Inflammatory macrophage treated with lipopolysaccharide for 4 hours (primary cell): ENCODE data around the gene PIGQ.

ENCODE experiments used
- DNase-seq: peaks from one replicate; pipeline ENCODE4 v3.0.0-alpha.2; 2020

The PIGQ gene

GRCh38 chr16:569445-570254 is at the start of gene PIGQ:
Gene PIGQ (plus strand): TSS chr16:569968. CDS start chr16:574075, 4,107 bp downstream.
- DNase-seq: peak; percentile 53

GRCh38 chr16:520847-521246 is 48.9 kb upstream of the PIGQ start:
- no peak for DNase-seq

- DNase-seq: no peak
Observed at GRCh38 chr16:521381-522210, 48.2 kb upstream of the PIGQ start.

GRCh38 chr16:522320-523096 is 47.3 kb upstream of the PIGQ start:
- DNase-seq: no peak

- DNase-seq: no peak
Observed at GRCh38 chr16:523097-523741, 46.5 kb upstream of the PIGQ start.

GRCh38 chr16:524274-525040 is 45.3 kb upstream of the PIGQ start:
- DNase-seq: no peak

GRCh38 chr16:525123-525519 is 44.6 kb upstream of the PIGQ start:
- DNase-seq: no peak

GRCh38 chr16:525520-526180 is 44.1 kb upstream of the PIGQ start:
- no peak for DNase-seq

- DNase-seq: no peak
Observed at GRCh38 chr16:526181-527014, 43.4 kb upstream of the PIGQ start.

- peak; percentile 86 for DNase-seq
Observed at GRCh38 chr16:527015-527903, 42.5 kb upstream of the PIGQ start, which contains the start of gene CAPN15. Gene CAPN15 (plus strand): TSS chr16:527712. CDS start chr16:546839, 19,127 bp downstream.

- peak; percentile 60 for DNase-seq
Observed at GRCh38 chr16:528111-529011, 41.4 kb upstream of the PIGQ start.

GRCh38 chr16:529012-529575 is 40.7 kb upstream of the PIGQ start:
- DNase-seq: peak; percentile 7

- no peak for DNase-seq
Observed at GRCh38 chr16:530111-530817, 39.5 kb upstream of the PIGQ start.

- no peak for DNase-seq
Observed at GRCh38 chr16:531494-532125, 38.2 kb upstream of the PIGQ start.

GRCh38 chr16:533391-534123 is 36.2 kb upstream of the PIGQ start:
- DNase-seq: no peak

GRCh38 chr16:534135-534534 is 35.6 kb upstream of the PIGQ start:
- DNase-seq: no peak
